Vagina (tissue), 2 donors: ENCODE measurements around the gene MMRN2.
A peak's percentile ranks its signal among the peaks of the same experiment; 100 is the strongest.

Experiments
- CTCF ChIP-seq, 3 experiments: fragments of 450-650 bp in 2 of 3; fragments of 200-600 bp in 1 of 3; sonication (generic) in 1 of 3; IDR thresholded peaks; one replicate each; pipeline ENCODE4 v1.5.1; 2017 to 2019; ENCODE audit warnings: antibody characterized with exemption in 3 of 3, mild to moderate bottlenecking in 2 of 3, moderate library complexity in 2 of 3
- POLR2A ChIP-seq, 2 donors: fragments of 450-650 bp; IDR thresholded peaks; one replicate each; pipeline ENCODE4 v1.6.1; 2017; ENCODE audit warnings: antibody characterized with exemption in 2 of 2, mild to moderate bottlenecking in 2 of 2, moderate library complexity in 2 of 2

DNA sequence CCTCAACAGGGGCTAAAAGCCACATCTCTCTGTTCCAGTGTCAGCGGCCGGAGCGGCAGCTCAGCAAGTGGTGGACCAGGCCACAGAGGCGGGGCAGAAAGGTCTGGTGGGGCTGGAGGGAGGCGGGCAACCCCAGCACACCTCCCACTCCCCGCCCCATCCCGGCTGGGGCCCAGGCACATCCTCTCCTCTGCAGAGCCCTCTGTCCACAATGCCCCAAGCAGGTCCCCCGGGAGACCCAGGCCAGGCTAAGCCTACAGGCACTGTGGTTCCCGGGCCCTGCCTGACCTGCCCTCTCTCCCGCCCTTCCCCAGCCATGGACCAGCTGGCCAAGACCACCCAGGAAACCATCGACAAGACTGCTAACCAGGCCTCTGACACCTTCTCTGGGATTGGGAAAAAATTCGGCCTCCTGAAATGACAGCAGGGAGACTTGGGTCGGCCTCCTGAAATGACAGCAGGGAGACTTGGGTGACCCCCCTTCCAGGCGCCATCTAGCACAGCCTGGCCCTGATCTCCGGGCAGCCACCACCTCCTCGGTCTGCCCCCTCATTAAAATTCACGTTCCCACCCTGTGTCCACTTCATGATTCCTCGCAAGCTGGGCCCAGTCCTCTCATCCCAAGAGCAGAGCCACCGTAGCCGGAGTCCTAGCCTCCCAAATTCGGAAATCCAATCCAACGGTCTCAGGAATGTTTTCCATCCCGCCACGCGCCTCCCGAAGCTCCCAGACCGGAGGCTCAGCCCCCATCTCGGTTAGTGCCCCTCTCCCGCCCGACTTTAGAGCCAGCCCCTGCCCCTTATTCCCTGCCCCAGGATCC lies 13.0 kb upstream of the MMRN2 start:
- peak in 1 of 2 donors; percentile 86 for TF ChIP-seq POLR2A (IDR thresholded peaks at IDR 0.05)
- no peak for TF ChIP-seq CTCF (IDR thresholded peaks at IDR 0.05)
